NCI-H1105 (cell line): ENCODE measurements around the gene OR51G1.
"Not testable (repeated sequence)": the region's sequence is repeated elsewhere in the genome, so short reads cannot be mapped to it uniquely, and the experiment has no call there.

Experiments
- DNase-seq: peaks from one replicate; lab custom pipeline; 2025; lab: John Stamatoyannopoulos, UW

OR51G1 gene, protein sequence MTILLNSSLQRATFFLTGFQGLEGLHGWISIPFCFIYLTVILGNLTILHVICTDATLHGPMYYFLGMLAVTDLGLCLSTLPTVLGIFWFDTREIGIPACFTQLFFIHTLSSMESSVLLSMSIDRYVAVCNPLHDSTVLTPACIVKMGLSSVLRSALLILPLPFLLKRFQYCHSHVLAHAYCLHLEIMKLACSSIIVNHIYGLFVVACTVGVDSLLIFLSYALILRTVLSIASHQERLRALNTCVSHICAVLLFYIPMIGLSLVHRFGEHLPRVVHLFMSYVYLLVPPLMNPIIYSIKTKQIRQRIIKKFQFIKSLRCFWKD

DNA sequence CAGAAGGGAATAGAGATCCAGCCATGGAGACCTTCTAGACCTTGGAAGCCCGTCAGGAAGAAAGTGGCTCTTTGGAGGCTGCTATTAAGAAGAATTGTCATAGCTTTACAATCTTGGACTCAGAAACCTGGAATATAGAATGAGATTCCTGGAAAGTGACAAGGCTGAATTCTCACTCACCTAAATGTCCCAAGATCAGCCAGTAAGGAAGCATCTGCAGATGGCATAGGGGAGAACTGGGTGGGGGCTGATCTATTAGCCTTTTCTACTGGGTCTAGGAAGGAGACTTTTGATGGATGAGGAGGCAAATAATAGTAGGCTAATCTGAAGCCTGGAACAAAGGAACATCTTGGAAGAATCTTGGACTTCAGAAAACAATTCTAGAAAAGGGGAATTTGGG is at the start of gene OR51G1:
OR51G1 (minus strand) TSS at position 101 of the 400 bp plus-strand sequence; CDS start at position 101, 0 bp downstream.
- no peak for DNase-seq

DNA sequence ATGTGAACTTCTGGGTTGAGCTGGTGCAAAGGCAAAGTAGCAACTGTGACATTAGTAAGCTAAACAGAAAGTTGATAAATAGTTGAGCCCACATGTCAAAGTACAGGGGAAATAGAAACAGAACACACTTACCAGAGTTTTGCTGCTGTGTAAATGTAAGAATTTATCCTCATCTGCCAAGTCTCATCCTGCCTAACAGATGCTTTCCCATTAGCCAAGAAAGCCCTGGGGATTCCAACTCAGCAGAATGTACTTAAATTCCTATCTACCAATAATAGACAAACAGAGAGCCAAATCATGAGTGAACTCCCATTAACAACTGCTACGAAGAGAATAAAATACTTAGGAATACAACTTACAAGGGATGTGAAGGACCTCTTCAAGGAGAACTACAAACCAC is 38.7 kb upstream of the OR51G1 start:
- DNase-seq, result no peak

DNA sequence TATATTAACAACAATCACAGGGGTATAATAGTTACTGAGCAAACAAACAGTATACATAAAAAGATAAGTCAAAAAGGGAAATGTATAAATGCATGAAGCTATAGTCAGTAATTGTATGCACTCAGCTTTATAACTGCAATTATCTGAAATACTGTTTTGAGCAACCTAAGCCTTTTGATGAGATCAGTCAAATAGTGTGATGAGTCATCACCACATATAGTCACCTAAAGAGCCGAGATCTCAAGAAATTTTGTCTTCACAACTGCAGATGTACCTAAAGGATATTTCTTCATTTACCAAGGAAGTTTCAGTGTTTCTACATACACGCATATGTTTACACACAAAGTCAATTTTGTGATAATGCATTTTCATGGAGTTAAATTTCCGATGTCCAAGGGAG is 36.7 kb upstream of the OR51G1 start:
- DNase-seq, result no peak

DNA sequence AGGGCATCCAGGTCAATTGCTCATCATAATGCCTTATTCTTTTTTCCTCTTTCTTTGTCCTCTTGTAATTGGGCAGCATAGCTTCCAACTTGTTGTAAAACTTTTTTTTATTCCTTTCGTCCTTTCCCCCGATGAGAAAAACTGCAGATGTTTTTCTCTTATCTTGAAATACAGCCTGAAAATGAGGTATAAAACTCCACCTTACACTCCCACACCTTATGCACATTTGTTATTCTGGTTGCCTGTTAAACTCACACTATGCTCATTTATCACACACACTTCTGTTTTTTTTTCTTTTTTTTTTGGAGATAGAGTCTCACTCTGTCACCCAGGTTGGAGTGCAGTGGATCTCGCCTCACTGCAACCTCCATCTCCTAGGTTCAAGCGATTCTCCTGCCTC is 33.3 kb upstream of the OR51G1 start:
- DNase-seq, result no peak

DNA sequence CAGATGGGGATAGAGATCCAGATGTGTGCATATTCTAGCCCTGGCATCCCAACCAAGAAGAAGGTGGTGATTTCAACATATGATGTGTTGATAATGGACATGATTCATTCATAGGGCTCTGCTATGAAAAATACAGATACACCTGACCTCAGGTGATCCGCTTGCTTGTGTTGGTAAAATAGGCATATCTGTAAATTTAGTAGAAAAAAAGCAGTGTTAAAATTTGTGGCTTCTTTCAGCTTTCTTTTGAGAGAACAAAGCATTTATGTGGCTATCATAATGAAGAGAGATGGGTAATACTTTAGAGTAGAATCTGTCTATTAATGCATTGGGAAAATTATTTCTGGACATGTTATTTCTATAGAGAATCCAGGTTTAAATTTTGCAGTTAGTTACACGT is 31.5 kb upstream of the OR51G1 start, which contains the start of gene OR51A2:
OR51A2 (minus strand) TSS at position 101 of the 400 bp plus-strand sequence; CDS start at position 101, 0 bp downstream.
- not testable (repeated sequence) for DNase-seq

DNA sequence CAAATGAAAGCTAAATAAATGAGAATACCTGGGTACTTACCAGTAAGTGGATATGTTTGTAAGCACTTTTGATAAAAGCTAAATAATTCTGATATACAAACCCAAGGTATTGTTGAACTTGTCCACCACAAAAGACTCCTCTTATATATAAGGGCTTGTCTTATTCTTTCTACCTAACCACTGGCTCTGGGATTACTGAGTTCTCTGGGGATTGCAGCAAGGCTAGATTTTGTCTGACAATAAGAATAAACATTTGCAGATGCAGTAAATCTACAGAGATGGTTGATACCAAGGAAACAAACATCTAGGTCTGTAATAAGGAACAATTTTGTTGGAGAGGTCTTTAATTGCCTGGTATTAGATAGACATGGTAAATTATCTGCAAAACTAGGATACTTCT is 23.4 kb upstream of the OR51G1 start, which contains the start of gene OR51A4:
OR51A4 (minus strand) TSS at position 101 of the 400 bp plus-strand sequence. CDS start 505 bp downstream, outside the sequence.
- DNase-seq, result no peak

DNA sequence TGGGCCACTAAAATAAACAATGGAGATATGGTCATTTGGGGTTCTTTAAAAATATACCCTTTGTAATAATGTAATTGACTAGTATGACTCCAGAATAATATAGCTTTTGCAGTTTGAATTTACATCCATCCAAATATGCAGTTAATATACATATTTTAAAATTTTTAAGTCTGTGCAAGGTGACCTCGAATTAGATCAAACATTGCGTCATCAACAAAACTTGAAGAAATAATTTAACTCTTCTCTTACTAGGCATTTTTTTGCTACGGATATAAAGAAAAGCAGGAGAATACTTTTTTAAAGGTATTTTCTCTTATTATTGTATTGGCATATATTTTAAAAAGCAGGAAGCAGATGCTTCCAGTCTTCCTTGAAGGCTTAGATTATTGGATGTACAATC is 12.6 kb upstream of the OR51G1 start:
- DNase-seq, result no peak

DNA sequence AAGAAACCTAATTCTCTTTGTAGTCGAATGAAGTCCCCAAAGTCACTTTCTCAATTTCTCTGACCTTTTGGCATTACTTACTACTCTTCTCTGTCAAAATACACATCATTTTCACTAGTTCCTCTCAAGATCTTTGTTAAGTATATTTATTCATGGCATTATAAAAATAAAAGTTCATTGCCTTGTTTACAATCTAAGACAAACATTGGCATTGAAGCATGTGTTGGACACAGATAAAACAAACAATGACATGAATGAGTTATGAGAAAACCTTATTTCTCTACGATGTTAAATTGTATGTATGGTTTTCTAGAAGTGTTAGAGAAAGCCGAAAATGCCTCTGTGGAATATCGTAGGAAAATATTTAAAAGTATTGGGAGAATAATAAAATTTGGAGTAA is 8.6 kb upstream of the OR51G1 start:
- no peak for DNase-seq

DNA sequence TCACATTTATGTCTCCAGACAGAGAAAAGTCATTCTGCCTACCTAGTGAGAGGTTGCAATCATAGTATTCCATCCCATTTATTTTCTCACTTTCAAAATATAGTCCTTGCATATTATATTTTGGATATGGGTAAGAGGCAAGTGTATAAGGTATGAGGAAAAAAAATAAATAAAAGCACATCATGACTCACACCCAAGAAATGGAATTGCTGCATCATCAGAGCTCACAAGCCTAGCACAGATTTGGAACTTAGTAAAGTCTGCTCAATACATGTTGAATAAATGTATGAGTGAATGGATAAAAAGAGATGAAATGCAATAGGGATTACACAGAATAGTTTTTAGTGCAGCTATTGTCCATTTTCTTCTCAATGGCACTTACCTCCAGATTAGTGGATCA is 2.5 kb upstream of the OR51G1 start:
- no peak for DNase-seq

DNA sequence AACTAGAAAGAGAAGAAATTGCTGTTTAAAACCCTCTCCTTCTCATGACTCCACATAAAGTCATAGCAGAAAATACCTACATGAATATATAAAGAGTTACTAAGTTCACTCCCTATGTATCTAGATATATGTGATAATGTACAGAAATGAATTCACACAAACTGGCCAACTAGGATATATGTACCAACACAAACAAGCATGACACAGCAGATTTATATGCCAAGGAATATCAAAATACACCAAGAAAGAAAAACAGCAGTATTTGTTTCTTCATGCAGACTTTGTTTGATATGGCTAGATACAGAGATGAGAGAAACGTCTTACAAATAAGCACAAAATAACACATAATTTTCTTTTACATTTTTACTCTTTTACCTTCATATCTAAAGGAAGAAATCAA is 1.8 kb downstream of the OR51G1 start:
- no peak for DNase-seq

DNA sequence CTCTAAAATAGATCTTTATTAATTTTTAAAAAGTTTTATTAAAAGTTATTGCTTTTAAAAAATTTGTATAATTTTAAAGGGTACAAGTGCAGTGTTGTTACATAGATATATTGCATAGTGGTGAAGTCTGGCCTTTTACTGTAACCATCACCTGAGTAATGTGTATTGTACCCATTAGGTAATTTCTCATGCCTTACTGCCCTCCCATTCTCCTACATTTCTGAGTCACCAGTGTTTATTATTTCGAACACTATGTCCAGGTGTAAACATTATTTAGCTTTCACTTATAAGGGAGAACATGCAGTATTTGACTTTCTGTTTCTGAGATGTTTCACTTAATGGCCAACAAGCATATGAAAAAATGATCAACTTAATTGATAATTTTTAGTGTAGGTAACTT is 2.3 kb downstream of the OR51G1 start:
- DNase-seq, result no peak

DNA sequence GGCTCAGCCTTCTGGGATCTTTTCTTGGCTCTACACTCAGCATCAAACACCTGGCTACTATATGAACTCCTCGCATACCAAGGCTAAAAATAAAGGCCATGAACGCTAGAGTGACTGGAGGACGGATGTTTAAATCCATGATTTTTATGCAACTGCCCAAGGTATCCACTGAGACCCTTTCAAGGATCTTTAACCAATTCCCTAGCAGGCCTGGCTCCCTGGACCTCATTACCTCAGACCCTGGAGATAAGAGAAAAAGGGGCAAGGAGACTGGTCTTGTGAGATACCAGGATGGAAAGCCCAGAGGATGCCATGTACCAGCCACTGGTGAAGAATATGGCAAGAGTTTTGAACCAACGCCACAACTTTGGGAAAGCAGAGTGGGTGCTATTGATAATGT is 4.9 kb downstream of the OR51G1 start, which contains the start of gene OR51G2:
OR51G2 (minus strand) TSS at position 101 of the 400 bp plus-strand sequence. CDS start 3,687 bp downstream, outside the sequence.
- DNase-seq, result no peak

DNA sequence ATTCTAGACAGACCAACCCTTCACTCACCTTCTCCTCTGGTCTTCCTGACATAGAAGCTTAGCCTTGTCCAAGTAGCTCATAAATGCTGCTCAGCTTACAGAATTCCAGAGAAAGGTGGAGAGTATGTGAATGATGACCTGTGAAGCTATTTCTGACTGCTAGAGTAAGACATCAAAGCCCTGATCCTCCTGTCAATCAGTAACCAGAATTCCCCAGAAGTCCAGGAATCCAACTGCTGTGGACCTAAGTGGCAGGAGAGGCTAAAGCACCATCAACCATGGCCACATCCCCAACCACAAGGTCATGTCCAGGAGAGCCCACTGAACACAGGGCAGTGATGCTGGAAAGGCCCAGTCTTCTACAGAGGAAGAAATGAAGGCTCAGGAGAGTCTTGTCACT is 7.6 kb downstream of the OR51G1 start:
- DNase-seq, result no peak

DNA sequence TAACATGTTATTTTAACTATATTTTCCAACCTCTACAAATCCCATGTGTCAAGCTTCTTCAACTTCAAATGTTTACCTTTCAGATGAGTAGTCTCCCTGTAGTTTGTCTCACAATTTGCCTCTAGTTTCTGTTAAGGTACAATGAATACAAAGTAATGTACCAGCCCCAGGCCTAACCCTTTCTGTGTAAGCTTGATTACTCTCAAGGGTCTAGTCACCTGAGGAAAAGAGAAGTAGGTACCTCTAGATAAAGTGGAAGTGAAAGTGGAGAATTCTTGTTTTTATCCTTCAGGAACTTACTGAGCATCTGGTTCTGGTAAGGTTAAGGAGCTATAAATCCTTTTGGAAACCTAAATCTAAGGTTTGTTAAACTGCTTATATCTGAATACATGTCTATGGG is 20.7 kb downstream of the OR51G1 start, which contains the start of gene OR51A7:
OR51A7 (plus strand) TSS at position 300 of the 400 bp plus-strand sequence. CDS start 3,587 bp downstream, outside the sequence.
- DNase-seq, result no peak

DNA sequence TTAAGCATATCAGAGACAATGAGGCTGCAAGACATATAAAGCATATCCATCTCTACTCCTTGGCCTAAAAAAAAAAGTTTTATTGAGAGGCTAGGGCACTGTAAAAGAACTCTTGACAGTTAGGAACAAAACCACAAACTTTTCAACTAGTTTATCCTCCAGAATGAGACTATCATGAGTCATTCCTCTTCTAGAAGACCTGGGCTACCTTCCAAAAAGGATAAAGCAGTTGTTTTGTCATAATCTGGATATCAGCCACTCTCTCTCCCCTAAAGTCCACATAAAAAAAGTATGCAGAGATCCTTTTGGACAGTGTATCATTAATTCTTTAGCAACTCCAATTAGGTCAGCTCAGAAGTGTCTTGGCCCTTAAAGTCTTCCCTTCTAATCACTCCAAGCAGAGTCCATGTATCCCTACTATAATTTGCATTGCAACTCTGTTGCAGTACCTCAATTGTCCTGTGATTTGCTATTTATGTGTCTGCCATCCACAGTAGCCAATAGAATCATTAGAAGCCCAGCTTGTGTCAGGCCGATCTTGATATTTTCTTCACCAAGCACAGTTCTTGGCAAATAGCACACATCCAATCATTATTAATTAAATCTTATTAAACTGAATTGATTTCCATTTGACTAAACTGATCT is 32.0 kb downstream of the OR51G1 start:
- DNase-seq, result no peak

DNA sequence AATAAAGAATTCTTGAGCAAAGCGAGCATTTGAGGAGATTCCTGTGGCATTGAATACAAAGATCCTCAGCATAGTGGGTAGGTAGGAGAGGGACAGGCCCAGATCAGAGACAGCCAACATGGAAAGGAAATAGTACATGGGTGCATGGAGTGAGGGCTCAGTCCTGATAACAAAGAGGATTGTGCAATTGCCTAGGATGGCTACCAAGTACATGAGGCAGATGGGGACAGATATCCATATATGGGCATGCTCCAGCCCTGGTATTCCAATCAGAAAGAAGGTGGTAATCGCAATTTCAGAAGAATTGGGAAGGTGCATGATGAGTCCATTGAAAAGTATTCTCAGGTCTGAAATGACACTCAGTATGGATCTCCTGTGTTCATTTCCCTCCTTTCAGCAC is 33.9 kb downstream of the OR51G1 start:
- no peak for DNase-seq

DNA sequence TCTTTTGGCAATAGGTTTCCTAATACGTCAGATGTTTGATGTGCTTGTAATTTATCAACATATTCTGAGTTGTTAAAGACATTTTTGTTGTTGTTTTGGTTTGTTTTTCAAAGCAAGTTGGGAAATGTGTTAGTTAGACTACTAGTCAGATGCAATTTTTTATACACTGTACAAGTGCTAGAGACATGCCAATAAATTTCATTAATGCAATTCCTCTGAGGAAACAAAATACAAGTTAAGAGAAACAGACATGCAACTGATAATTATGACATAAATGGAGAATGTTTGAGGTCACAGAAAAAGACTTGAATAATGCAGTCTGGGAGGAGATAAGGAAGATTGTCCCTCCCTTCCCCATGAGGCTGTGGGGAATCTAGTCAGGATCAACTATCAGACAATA is 36.5 kb downstream of the OR51G1 start:
- no peak for DNase-seq

DNA sequence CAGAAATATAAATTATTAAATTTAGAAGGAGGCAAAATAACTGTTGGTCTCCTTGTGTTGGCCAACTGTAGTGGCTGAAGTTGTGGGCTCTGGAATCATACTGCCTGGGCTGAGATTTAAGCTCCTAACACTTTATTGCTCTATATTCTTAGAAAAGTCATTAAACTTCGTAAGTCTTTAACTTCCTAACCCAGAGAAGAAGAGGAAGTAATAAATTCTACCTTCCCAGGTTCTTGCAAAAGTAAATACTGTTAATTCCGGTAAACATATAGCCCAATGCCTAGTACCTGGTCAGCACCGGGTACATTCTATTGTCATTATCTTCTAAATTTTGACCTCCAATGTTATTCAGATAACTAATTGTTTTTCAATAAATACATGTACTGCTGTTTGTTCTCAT is 38.0 kb downstream of the OR51G1 start:
- DNase-seq, result no peak

DNA sequence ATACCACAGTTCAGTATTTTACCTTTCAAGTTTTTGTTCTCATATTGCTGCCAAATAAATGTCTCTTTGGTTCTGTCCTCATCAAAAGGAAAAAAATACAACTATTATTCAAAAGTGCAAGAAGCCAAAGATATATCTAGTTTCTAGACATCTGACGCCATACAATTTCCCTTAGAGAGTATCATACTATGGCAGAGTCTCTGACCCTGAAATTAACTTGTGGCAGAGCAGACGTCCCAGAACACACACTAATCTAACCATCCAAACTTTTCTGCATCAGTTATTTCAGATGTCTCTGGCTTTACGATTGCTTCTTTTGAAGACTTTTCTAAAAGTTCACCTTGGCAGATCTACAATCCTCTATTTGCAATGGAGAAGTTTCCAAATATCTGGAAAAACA is 39.8 kb downstream of the OR51G1 start:
- DNase-seq, result no peak

DNA sequence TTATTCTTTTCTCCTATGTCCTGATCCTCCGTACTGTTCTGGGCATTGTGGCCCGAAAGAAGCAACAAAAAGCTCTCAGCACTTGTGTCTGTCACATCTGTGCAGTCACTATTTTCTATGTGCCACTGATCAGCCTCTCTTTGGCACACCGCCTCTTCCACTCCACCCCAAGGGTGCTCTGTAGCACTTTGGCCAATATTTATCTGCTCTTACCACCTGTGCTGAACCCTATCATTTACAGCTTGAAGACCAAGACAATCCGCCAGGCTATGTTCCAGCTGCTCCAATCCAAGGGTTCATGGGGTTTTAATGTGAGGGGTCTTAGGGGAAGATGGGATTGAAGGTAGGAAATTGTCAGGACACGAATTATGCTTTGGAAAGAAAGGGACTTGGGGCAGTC is 41.6 kb downstream of the OR51G1 start:
- no peak for DNase-seq

DNA sequence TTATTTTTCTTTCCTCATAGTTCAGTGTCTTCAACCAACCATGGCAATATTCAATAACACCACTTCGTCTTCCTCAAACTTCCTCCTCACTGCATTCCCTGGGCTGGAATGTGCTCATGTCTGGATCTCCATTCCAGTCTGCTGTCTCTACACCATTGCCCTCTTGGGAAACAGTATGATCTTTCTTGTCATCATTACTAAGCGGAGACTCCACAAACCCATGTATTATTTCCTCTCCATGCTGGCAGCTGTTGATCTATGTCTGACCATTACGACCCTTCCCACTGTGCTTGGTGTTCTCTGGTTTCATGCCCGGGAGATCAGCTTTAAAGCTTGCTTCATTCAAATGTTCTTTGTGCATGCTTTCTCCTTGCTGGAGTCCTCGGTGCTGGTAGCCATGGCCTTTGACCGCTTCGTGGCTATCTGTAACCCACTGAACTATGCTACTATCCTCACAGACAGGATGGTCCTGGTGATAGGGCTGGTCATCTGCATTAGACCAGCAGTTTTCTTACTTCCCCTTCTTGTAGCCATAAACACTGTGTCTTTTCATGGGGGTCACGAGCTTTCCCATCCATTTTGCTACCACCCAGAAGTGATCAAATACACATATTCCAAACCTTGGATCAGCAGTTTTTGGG is 42.2 kb downstream of the OR51G1 start, which contains the start of gene OR51T1:
OR51T1 (plus strand) TSS at position 41 of the 641 bp plus-strand sequence; CDS start at position 41, 0 bp downstream.
- DNase-seq, result no peak

DNA sequence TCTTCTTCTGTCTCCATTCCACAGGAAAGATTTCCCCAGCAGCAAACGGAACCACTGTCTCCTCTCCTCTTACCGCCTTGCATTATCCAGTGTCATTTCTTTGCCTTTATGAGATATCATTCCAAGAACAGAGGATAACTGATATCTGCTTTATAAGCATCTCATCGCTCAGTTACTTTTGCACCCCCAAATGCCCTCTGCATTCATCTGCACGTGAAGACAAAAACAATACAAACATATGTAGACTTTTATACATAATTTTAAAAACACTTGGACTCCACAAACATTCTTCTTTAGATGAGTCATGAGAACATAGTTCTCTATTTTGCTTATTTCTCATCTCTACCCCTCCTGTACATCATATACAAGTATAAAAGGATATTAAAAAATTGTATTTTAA is 43.0 kb downstream of the OR51G1 start:
- DNase-seq, result no peak
